Stimulated activated CD4-positive, alpha-beta T cell treated with anti-CD3 and anti-CD28 coated beads, TNF-alpha, amount 100 ng/mL, for 1 hour (primary cell): ENCODE results near the gene RBM33.

Source experiments
- DNase-seq, 3 donors: peaks; one replicate each; pipeline ENCODE4 v3.0.0-alpha.2; 2020; ENCODE audit warnings: low read depth in 3 of 3, low spot score in 1 of 3

The RBM33 gene

DNA sequence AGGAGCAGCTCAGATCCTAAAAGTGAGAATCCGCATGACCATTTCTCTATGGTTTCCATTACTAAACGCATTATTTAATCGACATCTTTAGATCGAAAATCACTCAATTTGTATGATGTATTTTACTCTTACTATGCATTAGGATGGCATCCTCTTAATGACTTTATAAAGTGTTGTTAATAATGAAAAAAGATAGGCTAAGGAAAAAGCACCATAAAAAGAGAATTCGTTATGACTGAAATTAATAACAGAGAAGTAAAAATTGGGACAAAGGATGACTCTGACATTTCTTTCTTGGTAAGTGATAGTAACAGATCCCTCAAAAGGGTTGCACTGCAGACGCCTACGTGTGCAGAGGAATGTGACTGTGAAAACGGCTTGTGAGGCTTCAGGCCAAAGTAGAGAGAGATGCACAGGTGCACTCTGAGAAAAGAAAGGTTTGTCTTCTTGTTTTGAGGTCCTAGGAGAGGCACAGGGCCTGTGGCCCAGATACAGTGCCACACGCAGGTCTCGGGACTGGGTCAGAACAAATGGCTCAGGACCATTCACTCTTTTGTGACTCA lies 23.0 kb upstream of the RBM33 start:
- no peak for DNase-seq

- no peak for DNase-seq
Measured at GRCh38 chr7:155624412-155624811, 20.0 kb upstream of the RBM33 start.

DNA sequence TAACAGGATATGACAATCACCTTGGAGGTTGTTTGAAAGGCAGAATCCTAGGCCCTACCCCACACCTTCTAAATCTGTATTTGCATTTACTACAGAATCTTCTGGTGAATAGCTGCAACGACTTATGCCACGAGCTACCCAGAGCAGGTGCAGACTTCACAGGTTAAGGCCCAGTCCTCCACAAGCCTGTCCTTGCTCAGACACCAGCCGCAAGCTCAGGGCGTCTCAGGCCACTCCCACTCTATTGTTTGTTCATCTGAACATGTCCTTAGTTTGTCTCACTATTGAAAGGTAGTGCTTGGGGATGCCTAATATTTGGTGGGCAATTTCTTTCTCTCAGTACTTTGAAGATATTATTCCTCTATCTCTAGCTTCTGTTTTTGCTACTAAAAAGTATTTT lies 18.9 kb upstream of the RBM33 start:
- no peak for DNase-seq

DNA sequence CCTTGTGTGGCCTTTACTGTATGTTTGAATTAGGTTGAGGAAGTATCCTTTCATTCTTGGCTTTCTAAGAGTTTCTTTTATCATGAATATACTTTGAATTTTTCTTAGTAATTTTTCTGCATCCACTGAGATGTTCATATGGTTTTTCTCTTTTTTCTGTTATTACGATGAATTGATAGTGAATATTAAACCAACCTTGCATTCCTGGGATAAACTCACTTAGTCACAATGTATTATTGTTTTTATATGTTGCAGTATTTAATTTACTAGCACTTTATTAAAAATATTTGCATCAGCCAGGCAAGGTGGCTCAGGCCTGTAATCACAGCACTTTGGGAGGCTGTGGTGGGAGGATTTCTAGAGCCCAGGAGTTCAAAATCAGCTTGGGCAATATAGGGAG lies 15.3 kb upstream of the RBM33 start:
- DNase-seq, result no peak

DNA sequence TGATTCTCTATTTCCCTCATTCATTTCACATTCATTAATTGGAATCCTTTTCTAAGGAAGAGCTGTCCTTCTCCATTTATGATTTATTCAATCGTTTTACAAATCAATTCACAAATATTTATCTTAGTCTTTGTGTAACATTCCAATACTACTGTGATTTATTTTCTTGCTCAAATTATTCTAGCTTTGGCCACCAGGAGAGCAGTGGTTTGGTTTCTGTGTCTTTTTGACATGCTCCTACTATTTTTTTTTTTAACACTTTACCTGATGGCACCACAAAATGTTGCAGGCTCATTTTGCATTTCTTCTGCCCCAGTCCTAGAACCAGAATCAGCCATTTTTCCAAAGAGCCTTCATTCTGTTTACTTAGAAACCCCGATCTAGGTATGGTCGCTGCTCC lies 13.3 kb upstream of the RBM33 start:
- no peak for DNase-seq

- no peak for DNase-seq
Measured at GRCh38 chr7:155635817-155636216, 8.6 kb upstream of the RBM33 start.

GRCh38 chr7:155637155-155637554 lies 7.3 kb upstream of the RBM33 start:
- no peak for DNase-seq

DNA sequence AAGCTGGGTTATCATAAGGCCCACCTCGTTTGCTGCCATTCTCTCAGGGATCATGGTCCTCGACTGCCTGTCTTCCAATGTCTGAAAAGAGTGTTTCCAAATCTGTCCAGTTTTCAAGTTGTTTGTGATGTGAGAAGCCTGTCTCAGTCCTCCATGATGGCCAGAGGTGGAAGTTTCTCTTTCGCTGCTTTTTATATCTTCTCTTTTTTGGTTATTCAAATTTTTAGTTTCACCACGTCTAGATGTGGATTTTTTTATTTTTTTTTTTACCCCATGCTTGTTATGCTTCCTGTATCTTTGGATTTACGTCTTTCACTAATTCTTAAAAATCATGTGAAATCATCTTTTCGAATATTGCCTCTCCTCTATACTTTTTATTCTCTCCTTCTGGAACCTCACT lies 6.1 kb upstream of the RBM33 start:
- DNase-seq, result no peak

DNA sequence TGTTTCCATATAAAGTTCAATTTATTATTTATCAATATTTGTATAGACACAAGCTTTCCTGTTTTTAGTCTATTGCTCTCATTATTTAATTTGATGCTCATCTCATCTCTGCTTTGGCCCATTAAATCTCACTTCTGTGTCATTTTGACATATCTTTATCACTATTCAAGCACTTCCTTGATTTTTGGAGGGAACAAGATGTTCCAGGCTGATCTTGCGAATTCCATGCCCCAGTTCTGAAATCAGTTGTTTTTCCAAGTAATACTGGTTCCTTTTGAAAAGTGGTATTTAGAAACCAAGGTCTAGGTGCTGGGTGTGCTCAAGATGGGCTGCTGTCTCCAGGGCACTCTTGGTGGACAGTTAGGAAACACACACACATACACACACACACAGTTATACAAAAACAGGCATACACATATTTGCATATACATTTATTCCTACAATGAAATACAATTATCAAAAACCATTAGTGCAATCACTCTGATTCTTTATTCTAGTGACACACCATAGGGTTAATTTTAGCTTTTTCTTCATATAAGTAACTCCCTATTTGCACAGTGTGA lies 4.4 kb upstream of the RBM33 start:
- no peak for DNase-seq

- no peak for DNase-seq
Measured at GRCh38 chr7:155640629-155641028, 3.8 kb upstream of the RBM33 start.

GRCh38 chr7:155643804-155644177 lies 670 bp upstream of the RBM33 start:
- no peak for DNase-seq

GRCh38 chr7:155644971-155645509 lies 579 bp downstream of the RBM33 start:
- DNase-seq, result peak in 2 of 3 donors; percentile 1 to 10

- DNase-seq, result no peak
Measured at GRCh38 chr7:155645662-155646061, 1.2 kb downstream of the RBM33 start.

DNA sequence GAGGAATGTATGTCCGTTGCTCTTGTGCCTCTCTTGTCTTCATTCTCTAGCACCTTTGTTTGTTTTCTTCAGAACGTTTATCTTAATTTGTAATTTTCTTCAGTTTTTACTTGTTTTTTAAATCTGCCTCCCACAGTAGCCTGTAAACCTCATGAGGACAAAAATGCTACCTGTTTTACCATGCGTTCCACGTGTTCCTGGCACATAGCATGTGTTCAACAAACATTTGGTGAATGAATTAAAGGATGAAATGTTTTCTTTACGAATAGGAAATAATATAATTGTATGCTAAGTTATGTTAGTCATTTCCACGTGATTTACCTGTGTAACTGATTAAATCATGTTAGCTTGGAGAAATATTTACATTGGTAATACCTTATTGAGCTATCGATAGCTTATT lies 2.2 kb downstream of the RBM33 start:
- DNase-seq, result no peak

DNA sequence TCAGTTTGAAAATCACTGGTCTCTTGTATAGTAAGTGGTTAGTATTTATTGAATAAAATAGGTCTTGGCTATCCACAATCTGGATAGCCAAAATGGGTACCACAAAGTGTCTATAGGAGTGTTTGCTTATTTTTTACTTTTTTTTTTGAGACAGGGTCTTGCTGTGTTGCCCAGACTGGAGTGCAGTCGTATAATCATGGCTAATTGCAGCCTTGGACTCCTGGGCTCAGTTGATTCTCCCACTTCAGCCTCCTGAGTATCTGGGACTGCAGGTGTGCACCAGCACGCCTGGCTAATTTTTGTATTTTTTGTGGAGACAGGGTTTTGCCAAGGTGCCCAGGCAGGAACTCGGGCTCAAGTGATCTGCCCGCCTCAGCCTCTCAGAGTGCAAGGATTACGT lies 2.8 kb downstream of the RBM33 start:
- DNase-seq, result no peak

GRCh38 chr7:155647734-155648133 lies 3.3 kb downstream of the RBM33 start:
- DNase-seq, result no peak

GRCh38 chr7:155648752-155649339 lies 4.4 kb downstream of the RBM33 start:
- DNase-seq, result no peak

- DNase-seq, result no peak
Measured at GRCh38 chr7:155649588-155649987, 5.1 kb downstream of the RBM33 start.

- DNase-seq, result no peak
Measured at GRCh38 chr7:155652156-155653114, 8.0 kb downstream of the RBM33 start.

DNA sequence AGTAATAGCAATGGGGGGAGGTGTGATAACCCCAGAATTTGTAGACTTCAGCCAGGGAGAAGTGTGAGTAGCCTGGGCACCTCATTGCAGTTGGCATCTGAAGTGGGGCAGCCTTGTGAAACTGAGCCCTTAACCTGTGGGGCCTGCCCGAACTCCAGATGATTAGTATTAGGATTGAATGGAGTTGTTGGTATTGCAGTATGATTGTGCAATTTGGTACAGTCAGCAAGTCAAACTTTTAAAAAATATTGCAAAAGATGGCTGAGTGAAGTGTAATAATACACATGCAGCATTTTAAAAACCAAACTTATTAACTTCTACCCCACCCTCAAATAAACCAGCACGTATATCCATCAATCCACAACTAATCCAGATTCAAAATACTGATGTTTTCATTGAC lies 9.3 kb downstream of the RBM33 start:
- no peak for DNase-seq

GRCh38 chr7:155656891-155657290 lies 12.4 kb downstream of the RBM33 start:
- DNase-seq, result no peak
